ENCODE results near the gene RNASET2. TPM values are rescaled to one million over a fixed set of nuclear protein-coding genes. Genes with fewer than 3 reads are reported as not detected.

RNASET2 gene
- total and polyA plus RNA-seq, 2 of the 13 experiments (the other 11 are each of a cell fraction or from before 2014, with no cell fraction given) = 44.6 to 597 TPM

DNA sequence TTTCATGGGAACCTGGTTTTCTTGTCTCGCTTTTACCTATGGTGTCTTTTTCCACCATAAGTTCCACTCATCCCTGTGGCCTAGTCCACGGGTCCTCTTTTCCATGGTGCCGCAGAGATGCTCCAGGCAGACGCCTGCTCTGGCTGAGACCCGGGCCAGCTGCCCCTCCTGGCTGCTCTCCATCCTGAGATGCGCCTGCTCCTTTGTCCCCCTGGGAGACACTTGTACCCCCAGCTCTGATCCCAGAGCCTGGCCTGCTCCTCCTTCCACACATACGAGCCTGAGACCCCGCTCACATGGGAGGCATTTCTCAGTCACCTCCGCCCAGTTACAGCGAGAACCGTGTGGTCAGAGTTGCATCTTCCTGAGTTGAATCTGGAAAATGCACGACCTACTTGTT lies 29.6 kb downstream of the RNASET2 start (continued):
- TF ChIP-seq, protein P1, sequence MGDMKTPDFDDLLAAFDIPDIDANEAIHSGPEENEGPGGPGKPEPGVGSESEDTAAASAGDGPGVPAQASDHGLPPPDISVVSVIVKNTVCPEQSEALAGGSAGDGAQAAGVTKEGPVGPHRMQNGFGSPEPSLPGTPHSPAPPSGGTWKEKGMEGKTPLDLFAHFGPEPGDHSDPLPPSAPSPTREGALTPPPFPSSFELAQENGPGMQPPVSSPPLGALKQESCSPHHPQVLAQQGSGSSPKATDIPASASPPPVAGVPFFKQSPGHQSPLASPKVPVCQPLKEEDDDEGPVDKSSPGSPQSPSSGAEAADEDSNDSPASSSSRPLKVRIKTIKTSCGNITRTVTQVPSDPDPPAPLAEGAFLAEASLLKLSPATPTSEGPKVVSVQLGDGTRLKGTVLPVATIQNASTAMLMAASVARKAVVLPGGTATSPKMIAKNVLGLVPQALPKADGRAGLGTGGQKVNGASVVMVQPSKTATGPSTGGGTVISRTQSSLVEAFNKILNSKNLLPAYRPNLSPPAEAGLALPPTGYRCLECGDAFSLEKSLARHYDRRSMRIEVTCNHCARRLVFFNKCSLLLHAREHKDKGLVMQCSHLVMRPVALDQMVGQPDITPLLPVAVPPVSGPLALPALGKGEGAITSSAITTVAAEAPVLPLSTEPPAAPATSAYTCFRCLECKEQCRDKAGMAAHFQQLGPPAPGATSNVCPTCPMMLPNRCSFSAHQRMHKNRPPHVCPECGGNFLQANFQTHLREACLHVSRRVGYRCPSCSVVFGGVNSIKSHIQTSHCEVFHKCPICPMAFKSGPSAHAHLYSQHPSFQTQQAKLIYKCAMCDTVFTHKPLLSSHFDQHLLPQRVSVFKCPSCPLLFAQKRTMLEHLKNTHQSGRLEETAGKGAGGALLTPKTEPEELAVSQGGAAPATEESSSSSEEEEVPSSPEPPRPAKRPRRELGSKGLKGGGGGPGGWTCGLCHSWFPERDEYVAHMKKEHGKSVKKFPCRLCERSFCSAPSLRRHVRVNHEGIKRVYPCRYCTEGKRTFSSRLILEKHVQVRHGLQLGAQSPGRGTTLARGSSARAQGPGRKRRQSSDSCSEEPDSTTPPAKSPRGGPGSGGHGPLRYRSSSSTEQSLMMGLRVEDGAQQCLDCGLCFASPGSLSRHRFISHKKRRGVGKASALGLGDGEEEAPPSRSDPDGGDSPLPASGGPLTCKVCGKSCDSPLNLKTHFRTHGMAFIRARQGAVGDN (CRISPR knock-in tag; IDR thresholded peaks at IDR 0.05) = peak; percentile 28
- TF ChIP-seq ZNF282 (IDR thresholded peaks at IDR 0.05; ENCODE audit: partially characterized antibody) (no peak), POLR2A (IDR thresholded peaks at IDR 0.05; ENCODE audit: insufficient read depth in 1 of 2, low read depth in 2 of 2, low read length in 2 of 2) (peak in 1 of 2 experiments; percentile 51; a peak in 2 of 4 replicates), PAF1 (CRISPR knock-in tag; IDR thresholded peaks at IDR 0.05) (peak; percentile 53; the same call in 1 of the 2 replicates), DPF2 (CRISPR knock-in tag; IDR thresholded peaks at IDR 0.05; ENCODE audit: borderline replicate concordance, low read depth) (no peak)
- TF ChIP-seq, protein P2, sequence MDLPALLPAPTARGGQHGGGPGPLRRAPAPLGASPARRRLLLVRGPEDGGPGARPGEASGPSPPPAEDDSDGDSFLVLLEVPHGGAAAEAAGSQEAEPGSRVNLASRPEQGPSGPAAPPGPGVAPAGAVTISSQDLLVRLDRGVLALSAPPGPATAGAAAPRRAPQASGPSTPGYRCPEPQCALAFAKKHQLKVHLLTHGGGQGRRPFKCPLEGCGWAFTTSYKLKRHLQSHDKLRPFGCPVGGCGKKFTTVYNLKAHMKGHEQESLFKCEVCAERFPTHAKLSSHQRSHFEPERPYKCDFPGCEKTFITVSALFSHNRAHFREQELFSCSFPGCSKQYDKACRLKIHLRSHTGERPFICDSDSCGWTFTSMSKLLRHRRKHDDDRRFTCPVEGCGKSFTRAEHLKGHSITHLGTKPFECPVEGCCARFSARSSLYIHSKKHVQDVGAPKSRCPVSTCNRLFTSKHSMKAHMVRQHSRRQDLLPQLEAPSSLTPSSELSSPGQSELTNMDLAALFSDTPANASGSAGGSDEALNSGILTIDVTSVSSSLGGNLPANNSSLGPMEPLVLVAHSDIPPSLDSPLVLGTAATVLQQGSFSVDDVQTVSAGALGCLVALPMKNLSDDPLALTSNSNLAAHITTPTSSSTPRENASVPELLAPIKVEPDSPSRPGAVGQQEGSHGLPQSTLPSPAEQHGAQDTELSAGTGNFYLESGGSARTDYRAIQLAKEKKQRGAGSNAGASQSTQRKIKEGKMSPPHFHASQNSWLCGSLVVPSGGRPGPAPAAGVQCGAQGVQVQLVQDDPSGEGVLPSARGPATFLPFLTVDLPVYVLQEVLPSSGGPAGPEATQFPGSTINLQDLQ (CRISPR knock-in tag; IDR thresholded peaks at IDR 0.05) = no peak
- TF ChIP-seq, protein P3, sequence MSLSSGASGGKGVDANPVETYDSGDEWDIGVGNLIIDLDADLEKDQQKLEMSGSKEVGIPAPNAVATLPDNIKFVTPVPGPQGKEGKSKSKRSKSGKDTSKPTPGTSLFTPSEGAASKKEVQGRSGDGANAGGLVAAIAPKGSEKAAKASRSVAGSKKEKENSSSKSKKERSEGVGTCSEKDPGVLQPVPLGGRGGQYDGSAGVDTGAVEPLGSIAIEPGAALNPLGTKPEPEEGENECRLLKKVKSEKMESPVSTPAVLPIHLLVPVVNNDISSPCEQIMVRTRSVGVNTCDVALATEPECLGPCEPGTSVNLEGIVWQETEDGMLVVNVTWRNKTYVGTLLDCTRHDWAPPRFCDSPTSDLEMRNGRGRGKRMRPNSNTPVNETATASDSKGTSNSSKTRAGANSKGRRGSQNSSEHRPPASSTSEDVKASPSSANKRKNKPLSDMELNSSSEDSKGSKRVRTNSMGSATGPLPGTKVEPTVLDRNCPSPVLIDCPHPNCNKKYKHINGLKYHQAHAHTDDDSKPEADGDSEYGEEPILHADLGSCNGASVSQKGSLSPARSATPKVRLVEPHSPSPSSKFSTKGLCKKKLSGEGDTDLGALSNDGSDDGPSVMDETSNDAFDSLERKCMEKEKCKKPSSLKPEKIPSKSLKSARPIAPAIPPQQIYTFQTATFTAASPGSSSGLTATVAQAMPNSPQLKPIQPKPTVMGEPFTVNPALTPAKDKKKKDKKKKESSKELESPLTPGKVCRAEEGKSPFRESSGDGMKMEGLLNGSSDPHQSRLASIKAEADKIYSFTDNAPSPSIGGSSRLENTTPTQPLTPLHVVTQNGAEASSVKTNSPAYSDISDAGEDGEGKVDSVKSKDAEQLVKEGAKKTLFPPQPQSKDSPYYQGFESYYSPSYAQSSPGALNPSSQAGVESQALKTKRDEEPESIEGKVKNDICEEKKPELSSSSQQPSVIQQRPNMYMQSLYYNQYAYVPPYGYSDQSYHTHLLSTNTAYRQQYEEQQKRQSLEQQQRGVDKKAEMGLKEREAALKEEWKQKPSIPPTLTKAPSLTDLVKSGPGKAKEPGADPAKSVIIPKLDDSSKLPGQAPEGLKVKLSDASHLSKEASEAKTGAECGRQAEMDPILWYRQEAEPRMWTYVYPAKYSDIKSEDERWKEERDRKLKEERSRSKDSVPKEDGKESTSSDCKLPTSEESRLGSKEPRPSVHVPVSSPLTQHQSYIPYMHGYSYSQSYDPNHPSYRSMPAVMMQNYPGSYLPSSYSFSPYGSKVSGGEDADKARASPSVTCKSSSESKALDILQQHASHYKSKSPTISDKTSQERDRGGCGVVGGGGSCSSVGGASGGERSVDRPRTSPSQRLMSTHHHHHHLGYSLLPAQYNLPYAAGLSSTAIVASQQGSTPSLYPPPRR (CRISPR knock-in tag; IDR thresholded peaks at IDR 0.05; ENCODE audit: borderline replicate concordance) = no peak

Measured in HepG2 (cell line).